HG03135 (cell line): ENCODE measurements around the gene GGA3.

Experiments
- ATAC-seq: cut with Tn5 transposase; IDR thresholded peaks from one replicate; pipeline ENCODE4 v1.9.1; 2021; ENCODE audit warnings: mild to moderate bottlenecking, moderate library complexity; ENCODE audit not compliant: unreplicated experiment

The GGA3 gene

GRCh38 chr17:75250009-75250471 lies 11.4 kb downstream of the GGA3 start:
- peak; percentile 80 for ATAC-seq

DNA sequence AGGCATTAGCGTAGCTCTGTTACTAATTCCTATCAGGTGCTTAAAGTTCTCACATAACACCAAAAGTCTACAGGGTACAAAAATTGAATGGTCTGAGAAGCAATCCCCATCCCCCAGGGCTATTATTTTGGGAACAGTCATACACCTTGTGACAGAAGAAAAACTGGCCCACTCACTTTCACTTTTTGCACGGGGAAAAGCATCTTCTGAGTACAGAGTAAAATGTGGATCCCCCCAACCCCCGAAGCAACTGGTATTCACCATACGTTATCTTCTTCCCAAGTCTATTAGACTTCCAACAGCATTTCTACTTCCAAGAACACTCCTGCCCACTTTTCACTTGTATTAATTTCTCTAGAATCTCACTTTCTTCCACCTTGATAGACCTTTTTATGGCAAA lies 11.8 kb downstream of the GGA3 start:
- ATAC-seq = no peak

- ATAC-seq = no peak
These were observed 15.0 kb downstream of the GGA3 start for GRCh38 chr17:75246404-75246803.

DNA sequence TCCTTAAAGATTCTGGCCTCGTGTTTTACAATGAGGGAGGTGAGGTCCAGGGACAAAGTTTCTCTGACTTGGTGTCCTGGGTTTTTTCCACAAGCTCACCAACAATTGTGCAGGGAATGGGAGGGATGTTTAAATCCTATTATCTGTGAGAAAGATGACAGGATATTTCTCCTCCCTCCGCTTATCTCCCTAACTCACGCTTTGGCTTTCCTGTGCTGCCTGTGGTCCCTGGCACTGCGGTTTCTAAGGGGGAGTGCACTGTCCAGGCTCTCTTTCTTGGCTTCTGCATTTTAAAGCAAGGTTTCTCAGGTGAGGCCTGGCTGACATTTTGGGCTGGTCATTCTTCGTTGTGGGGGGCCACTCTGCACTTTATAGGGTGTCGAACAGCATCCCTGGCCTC lies 16.4 kb downstream of the GGA3 start:
- ATAC-seq = no peak

- ATAC-seq = no peak
These were observed 17.1 kb downstream of the GGA3 start for GRCh38 chr17:75244133-75244866.

DNA sequence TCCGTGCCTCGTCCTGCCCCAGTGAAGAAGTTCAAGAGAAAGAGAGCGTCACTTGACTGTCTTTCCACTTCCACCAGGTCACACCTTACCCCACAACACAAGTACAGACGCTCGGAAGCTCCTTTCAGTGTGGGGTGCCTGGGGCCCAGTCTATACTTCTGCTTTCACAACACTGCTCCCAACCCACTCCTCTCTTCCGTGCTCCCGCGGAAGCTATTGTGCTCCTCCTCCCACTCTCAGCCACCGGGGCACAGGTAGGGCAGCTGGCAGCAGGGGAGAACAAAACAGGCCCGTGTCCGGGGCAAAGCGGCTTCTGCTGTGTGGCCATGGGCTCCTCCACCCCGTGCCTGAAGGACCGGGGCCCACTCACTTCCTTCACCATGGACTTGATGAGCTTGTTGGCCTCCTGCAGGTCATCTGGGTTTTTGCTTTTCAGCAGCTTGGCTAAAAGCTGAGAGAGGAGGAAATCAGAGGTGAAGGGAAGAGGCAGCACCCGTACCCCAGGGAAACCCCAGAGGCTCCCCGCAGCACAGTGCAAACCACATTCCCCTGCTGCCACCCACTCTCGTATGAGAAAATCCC lies 18.9 kb downstream of the GGA3 start:
- ATAC-seq = no peak

DNA sequence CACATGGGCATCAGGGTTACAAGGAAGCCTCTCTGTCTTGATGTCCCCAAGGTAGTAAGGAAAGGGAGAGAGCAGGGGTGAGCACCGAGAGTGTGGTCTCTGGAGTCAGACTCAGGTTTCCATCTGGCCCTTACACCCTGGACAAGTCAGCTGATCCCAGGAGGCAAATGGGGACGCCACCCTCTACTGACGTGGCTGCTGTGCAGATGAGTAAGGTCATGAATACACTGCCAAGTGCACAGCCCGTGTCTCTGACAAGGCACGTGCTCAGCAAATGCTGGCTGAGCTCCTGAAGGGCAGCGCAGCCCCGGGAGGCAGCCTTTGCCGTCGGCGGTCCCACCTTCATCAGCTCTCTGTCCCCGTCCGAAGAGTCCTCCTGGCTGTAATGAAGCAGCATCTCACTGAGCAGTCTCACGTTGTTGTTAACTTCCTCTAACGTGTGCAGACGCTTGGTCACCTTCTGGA lies 19.4 kb downstream of the GGA3 start:
- ATAC-seq = no peak

- no peak for ATAC-seq
These were observed 19.9 kb downstream of the GGA3 start for GRCh38 chr17:75241502-75241901.

GRCh38 chr17:75241143-75241430 lies 20.3 kb downstream of the GGA3 start:
- ATAC-seq = no peak

DNA sequence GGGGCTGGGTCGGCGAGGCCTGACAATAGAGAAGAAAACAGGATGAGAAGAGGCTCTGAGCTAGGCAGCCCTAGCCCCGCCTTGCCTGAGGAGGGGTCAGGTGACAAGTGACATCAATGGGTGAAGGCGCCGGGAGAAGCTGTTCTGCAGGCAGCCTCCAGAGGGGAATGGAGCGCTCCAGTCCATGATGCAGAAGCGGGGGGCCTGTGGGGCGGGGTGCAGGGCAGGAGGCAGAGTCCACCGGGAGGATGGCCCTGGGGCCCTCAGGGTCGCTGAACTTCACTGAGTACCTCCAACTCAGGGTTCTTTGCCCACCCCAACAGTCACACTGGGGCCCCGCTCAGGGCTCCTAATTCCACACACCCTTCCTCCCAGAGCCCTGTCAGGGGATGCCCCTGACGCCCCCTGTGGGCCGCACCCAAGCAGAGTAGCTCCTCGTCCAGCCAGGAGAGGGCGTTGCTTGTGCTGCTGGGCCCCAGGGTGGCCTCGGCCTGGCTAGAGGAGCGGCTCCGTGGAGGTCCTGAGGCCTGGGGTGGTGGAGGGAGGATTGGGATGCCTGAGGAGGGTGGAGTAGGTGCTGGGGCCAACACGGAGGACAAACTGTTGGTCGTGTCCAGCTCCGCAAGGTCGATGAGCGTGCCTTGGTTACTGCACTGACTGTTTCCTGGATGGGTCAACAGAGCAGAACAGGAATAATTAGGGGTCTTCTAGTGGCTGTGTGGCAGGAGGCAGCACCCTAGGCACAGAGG lies 20.8 kb downstream of the GGA3 start:
- ATAC-seq = no peak

- ATAC-seq = no peak
These were observed 21.5 kb downstream of the GGA3 start for GRCh38 chr17:75239778-75240393.

GRCh38 chr17:75239214-75239613 lies 22.2 kb downstream of the GGA3 start:
- no peak for ATAC-seq

- ATAC-seq = no peak
These were observed 22.7 kb downstream of the GGA3 start for GRCh38 chr17:75238684-75239191.

DNA sequence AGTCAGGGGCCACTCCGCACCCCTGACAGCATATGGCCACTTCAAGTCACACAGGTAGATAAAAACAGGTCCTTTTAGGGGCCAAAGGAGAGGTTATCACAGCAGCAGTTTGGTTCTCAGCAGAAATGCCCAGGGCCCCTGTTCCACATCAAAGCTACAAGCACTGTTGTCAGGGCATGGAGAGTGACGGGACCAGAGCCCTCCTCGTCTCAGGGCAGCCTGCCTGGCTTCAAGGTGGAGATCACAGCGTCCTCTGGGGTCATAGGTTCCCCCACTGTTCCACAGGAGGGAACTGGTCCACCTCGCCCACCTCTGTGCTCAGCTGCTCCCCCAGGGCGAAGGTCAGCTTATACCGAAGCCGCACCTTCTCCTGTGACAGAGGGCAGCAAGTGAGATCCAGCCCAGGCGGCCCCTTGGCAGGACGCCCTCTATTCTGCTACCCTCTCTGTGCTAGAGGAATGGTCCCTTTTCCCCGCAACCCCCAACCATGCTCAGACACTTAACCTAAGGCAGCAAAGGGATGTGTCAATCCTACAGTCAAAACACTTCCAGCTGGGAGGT lies 23.3 kb downstream of the GGA3 start:
- ATAC-seq = no peak

- no peak for ATAC-seq
These were observed 24.0 kb downstream of the GGA3 start for GRCh38 chr17:75237100-75238014.

- no peak for ATAC-seq
These were observed 28.6 kb downstream of the GGA3 start for GRCh38 chr17:75232786-75233185.

DNA sequence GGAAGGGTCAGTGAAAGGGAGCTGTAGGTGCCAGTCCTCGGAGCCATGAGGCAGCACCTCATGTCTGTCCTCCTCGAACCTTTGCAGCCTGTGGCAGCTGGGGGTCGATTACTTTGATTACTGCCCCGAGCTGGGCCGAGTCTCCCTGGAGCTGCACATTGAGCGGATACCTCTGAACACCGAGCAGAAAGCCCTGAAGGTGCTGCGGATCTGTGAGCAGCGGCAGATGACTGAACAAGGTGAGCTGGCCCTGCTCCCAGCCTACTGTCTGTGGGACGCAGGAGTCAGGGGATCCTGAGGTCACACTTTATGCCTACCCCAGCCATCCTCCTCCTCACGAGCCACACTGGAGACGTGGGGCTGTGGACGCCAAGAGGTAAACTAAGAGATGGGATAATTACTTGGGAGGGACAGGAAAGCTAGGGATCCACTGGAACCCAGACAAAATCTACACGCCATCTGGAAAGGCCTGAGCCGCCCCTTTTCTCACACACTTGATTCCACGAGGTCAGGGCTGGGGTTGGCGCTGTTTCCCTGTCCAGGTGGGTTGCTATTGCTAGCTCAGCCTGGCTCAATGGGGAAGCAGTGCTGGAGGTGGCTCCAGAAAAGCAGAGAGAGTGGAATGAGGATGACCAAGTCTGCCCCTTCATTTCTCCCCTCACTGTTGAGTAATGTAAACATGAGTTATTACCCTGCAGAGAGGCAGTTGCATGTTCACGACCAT lies 29.5 kb downstream of the GGA3 start:
- ATAC-seq = no peak

GRCh38 chr17:75231071-75231470 lies 30.3 kb downstream of the GGA3 start:
- ATAC-seq = no peak

DNA sequence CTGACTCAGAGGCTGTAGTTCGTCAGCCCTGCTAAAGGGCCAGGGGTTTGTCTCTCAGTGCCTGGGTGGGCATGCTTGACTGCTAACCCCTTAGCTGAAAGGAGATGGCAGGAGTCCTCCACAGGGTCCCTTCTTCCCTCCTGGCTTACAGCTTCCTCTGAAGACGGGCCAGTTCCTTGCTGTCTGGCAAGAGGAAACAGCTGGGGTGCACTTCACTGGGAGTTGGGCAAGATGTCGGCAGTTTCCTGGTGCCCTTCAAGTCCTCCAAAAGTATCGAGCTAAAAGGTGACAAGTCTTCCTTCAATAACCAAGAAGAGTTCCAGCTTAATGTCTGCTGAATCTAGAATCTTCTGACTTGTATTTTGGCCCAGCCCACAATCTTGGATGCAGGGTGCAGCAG lies 32.6 kb downstream of the GGA3 start:
- no peak for ATAC-seq
